PC-9 (cell line): ENCODE data around the gene TRABD2B. TPM values are rescaled to one million over a fixed set of nuclear protein-coding genes. Genes with fewer than 3 reads are reported as not detected.

Source experiments
- BruUV-seq: library from RNA; stranded (reverse); fragments of 400-500 nt; replicated peaks from 2 replicates; lab custom pipeline; 2021; lab: Mats Ljungman, UMichigan
- CTCF ChIA-PET: fragments of 300-600 bp; sonication (Branson Sonifier 250); formaldehyde crosslinking; loops from one replicate; lab custom pipeline; 2022; ENCODE audit warnings: antibody characterized with exemption; lab: Charles Lee
- POLR2A ChIA-PET: fragments of 300-600 bp; sonication (Branson Sonifier 250); formaldehyde crosslinking; loops from one replicate; lab custom pipeline; 2022; ENCODE audit warnings: antibody characterized with exemption; ENCODE audit not compliant: unreplicated experiment; lab: Charles Lee
- DNase-seq, 2 experiments: peaks; one replicate each; pipeline versions ENCODE4 v3.0.0 to v3.0.0-alpha.2; 2015 to 2022; ENCODE audit warnings: mixed read lengths in 1 of 2
- H2AFZ ChIP-seq: fragments of 200-600 bp; sonication (generic); 2 replicates; pipeline ENCODE4 v1.8.1; 2017; ENCODE audit warnings: antibody characterized with exemption
- H3F3A ChIP-seq: fragments of 200-600 bp; sonication (generic); 2 replicates; pipeline ENCODE4 v1.8.1; 2017; ENCODE audit warnings: antibody characterized with exemption, mild to moderate bottlenecking, low read depth; ENCODE audit not compliant: insufficient read depth
- H3K27ac ChIP-seq: fragments of 200-600 bp; sonication (generic); 2 replicates; pipeline ENCODE4 v1.6.1; 2016; ENCODE audit warnings: mixed run types
- H3K27me3 ChIP-seq: fragments of 200-600 bp; sonication (generic); 2 replicates; pipeline ENCODE4 v1.6.1; 2016; ENCODE audit warnings: low read depth, mixed run types; ENCODE audit not compliant: insufficient read depth
- H3K36me3 ChIP-seq: fragments of 200-600 bp; sonication (generic); 2 replicates; pipeline ENCODE4 v1.6.1; 2016; ENCODE audit warnings: low read depth, mixed run types
- H3K4me1 ChIP-seq: fragments of 200-600 bp; sonication (generic); replicated peaks from 2 replicates; pipeline ENCODE4 v1.6.1; 2016; ENCODE audit warnings: mixed run types; ENCODE audit not compliant: insufficient read depth
- H3K4me2 ChIP-seq: fragments of 200-600 bp; sonication (generic); 2 replicates; pipeline ENCODE4 v1.6.1; 2017; ENCODE audit warnings: mixed run types
- H3K4me3 ChIP-seq: fragments of 200-600 bp; sonication (generic); 2 replicates; pipeline ENCODE4 v1.6.1; 2016; ENCODE audit warnings: mixed run types
- H3K79me2 ChIP-seq: fragments of 200-600 bp; sonication (generic); 2 replicates; pipeline ENCODE4 v1.6.1; 2017; ENCODE audit warnings: low read depth, mixed run types
- H3K9me2 ChIP-seq: fragments of 200-600 bp; sonication (generic); 2 replicates; pipeline ENCODE4 v1.8.1; 2017; ENCODE audit warnings: mild to moderate bottlenecking; ENCODE audit not compliant: insufficient read depth
- H3K9me3 ChIP-seq: fragments of 200-600 bp; sonication (generic); 2 replicates; pipeline ENCODE4 v1.8.1; 2016; ENCODE audit warnings: low read depth; ENCODE audit not compliant: insufficient read depth
- H4K20me1 ChIP-seq: fragments of 200-600 bp; sonication (generic); 2 replicates; pipeline ENCODE4 v1.8.1; 2017; ENCODE audit not compliant: insufficient read depth
- EZH2 ChIP-seq: fragments of 200-600 bp; sonication (generic); IDR thresholded peaks from 2 replicates; pipeline ENCODE4 v1.8.0; 2017; ENCODE audit warnings: antibody characterized with exemption, low read depth
- intact Hi-C: fragments of 100-400 bp; cut with micrococcal nuclease; formaldehyde crosslinking; loops from one replicate; pipeline ENCODE4 v1.10.0; 2022; ENCODE audit not compliant: unreplicated experiment
- total RNA-seq: library from RNA; stranded (reverse); gene quantifications from 2 replicates; pipeline ENCODE4 v1.2.3, GENCODE V29; 2021
- TF ChIP-seq, protein P1 (sequence below): fragments of 200-600 bp; sonication (generic); conservative IDR thresholded peaks from 2 replicates; pipeline ENCODE4 v1.6.1; 2017; ENCODE audit warnings: mixed run types, antibody characterized with exemption, mild to moderate bottlenecking, moderate library complexity

The TRABD2B gene
- total RNA-seq, 1 experiment from 2014 or later = not detected

DNA sequence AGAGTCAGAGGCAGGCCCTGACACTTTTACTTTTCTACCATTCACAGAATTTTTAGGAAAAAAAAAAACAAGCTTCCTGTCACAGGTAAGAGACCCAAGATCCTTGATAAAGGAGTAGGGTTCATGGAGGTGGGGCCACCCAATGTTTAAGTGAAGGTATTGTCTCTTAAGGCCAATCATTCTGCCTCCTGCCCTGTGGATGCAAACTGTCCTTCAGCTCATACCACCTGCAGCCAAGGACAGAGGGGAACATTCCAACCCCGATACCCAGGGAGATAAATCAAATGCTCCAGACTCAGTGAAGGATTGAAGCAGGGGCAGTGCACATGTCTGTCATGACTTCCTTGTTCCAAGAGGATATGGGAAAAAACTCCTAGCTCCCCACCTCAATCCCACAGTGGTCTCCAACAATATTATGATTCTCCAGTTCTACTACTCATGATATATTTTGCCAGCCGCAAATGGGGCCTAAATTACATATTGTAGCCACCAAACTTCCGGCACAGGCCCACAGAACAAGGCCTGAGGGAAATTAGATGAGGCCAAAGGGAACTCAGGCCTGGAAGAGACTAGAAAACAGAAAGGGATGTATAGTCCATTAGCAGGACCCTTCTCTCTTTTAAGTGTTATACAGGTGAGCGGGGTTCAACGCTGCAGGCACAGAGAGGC, 59.5 kb downstream of the TRABD2B start:
- H3K4me2 ChIP-seq = no peak overlapping the region
- H3K36me3 ChIP-seq = no peaks in the 10 kb centered on the region
- no peak for DNase-seq
- no peak for TF ChIP-seq EZH2
- TF ChIP-seq, protein P1, sequence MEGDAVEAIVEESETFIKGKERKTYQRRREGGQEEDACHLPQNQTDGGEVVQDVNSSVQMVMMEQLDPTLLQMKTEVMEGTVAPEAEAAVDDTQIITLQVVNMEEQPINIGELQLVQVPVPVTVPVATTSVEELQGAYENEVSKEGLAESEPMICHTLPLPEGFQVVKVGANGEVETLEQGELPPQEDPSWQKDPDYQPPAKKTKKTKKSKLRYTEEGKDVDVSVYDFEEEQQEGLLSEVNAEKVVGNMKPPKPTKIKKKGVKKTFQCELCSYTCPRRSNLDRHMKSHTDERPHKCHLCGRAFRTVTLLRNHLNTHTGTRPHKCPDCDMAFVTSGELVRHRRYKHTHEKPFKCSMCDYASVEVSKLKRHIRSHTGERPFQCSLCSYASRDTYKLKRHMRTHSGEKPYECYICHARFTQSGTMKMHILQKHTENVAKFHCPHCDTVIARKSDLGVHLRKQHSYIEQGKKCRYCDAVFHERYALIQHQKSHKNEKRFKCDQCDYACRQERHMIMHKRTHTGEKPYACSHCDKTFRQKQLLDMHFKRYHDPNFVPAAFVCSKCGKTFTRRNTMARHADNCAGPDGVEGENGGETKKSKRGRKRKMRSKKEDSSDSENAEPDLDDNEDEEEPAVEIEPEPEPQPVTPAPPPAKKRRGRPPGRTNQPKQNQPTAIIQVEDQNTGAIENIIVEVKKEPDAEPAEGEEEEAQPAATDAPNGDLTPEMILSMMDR = no peak
- intact Hi-C loops = no loop called here
- no peak overlapping the region for H3K4me3 ChIP-seq
- ChIA-PET POLR2A (no interaction called here), CTCF (no interaction called here)
- H3K9me3 ChIP-seq = no peaks in the 10 kb centered on the region
- no peaks in the 10 kb centered on the region for H3K79me2 ChIP-seq
- no TSS peak for BruUV-seq
- no peaks in the 10 kb centered on the region; the same call in 1 of the 2 replicates for H4K20me1 ChIP-seq
- 0 out of 2 replicates have a peak, but pooled peaks cover 5% of the 10 kb centered on the region for H3K27me3 ChIP-seq
- H3K4me1 ChIP-seq = peaks cover 6% of the 10 kb centered on the region; the same call in 1 of the 2 replicates
- no peak overlapping the region for H2AFZ ChIP-seq
- no peaks in the 10 kb centered on the region for H3F3A ChIP-seq
- H3K9me2 ChIP-seq = no peaks in the 10 kb centered on the region
- H3K27ac ChIP-seq = no peak overlapping the region

DNA sequence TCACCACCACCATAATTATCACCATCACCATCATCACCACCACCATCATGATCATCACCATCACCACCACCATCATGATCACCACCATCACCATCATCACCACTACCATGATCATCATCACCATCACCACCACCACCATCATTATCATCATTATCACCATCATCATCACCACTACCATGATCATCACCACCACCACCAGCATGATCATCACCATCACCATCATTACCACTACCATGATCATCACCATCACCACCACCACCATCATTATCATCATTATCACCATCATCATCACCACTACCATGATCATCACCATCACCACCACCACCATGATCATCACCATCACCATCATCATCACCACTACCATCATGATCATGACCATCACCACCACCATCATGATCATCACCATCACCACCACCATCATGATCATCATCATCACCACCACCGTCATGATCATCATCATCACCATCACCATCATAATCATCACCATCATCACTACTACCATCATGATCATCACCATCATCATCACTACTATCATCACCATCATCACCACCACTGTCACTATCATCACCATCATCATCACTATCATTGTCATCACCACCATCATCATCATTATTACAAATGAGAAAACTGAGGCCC, 60.2 kb downstream of the TRABD2B start:
- BruUV-seq = no TSS peak
- Histone ChIP-seq H3K79me2 (no peaks in the 10 kb centered on the region), H3K4me1 (0 out of 2 replicates have a peak, but pooled peaks cover 6% of the 10 kb centered on the region), H3K9me3 (no peaks in the 10 kb centered on the region), H3K4me2 (no peak overlapping the region), H2AFZ (no peak overlapping the region), H3F3A (no peaks in the 10 kb centered on the region), H3K27ac (no peak overlapping the region), H3K4me3 (no peak overlapping the region), H3K36me3 (no peaks in the 10 kb centered on the region), H3K9me2 (no peaks in the 10 kb centered on the region), H4K20me1 (no peaks in the 10 kb centered on the region; the same call in 1 of the 2 replicates), H3K27me3 (0 out of 2 replicates have a peak, but pooled peaks cover 5% of the 10 kb centered on the region)
- no peak for DNase-seq
- TF ChIP-seq, protein P1 = no peak
- no peak for TF ChIP-seq EZH2
- ChIA-PET POLR2A (no interaction called here), CTCF (no interaction called here)
- intact Hi-C loops = no loop called here

DNA sequence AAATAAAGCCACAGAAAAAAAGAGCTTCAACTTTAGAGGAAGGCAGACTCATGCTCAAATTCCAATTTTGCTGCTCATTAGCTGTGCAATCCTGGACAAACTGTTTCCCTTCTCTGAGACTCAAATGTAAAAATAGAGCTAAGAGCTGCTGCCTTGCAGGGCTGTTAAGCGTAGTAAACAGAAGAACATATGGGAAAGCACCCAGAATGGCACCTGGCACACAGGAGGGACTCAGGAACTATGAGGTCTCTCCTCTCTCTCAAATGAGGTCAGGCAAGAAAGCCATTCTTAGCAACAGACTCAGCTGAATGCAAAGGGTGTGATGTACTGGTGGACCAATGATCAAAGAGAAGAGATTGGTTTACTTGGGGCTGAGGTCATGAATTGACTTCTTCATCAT, 61.3 kb downstream of the TRABD2B start:
- Histone ChIP-seq H3F3A (no peaks in the 10 kb centered on the region), H3K9me3 (no peaks in the 10 kb centered on the region), H3K4me1 (no peaks in the 10 kb centered on the region), H3K36me3 (no peaks in the 10 kb centered on the region), H4K20me1 (no peaks in the 10 kb centered on the region; the same call in 1 of the 2 replicates), H3K4me3 (no peak overlapping the region), H3K9me2 (no peaks in the 10 kb centered on the region), H3K79me2 (no peaks in the 10 kb centered on the region), H3K27ac (no peak overlapping the region), H3K4me2 (no peak overlapping the region), H3K27me3 (0 out of 2 replicates have a peak, but pooled peaks cover 8% of the 10 kb centered on the region), H2AFZ (no peak overlapping the region)
- no TSS peak for BruUV-seq
- DNase-seq = no peak
- intact Hi-C loops = no loop called here
- CTCF ChIA-PET = no interaction called here
- TF ChIP-seq, protein P1 = no peak
- no peak for TF ChIP-seq EZH2
- POLR2A ChIA-PET = no interaction called here
